ENCODE data around the gene SNAI1.

Gene SNAI1

GRCh38 chr20:50012282-50013263 lies 29.8 kb downstream of the SNAI1 start:
- Histone ChIP-seq H3K9ac (ENCODE audit: insufficient read length, low read depth) (no peak overlapping the region), H3K4me3 (ENCODE audit: insufficient read length, low read depth) (no peak overlapping the region), H3K36me3 (ENCODE audit: insufficient read depth, insufficient read length, low read length) (no peaks in the 10 kb centered on the region), H3K9me3 (ENCODE audit: insufficient read depth, low read length) (no peaks in the 10 kb centered on the region), H3K4me1 (ENCODE audit: insufficient read depth, insufficient read length) (peaks cover 31% of the 10 kb centered on the region), H3K27me3 (ENCODE audit: insufficient read depth, insufficient read length) (peaks cover 14% of the 10 kb centered on the region)
- TF ChIP-seq ZNF274 (IDR thresholded peaks at IDR 0.05; ENCODE audit: low read depth, low read length): no peak
- TF ChIP-seq SUZ12 (IDR thresholded peaks at IDR 0.05; ENCODE audit: extremely low read depth, insufficient read depth, insufficient read length): no peak
- no peak for TF ChIP-seq YY1 (IDR thresholded peaks at IDR 0.05; ENCODE audit: insufficient read depth, insufficient read length)
- DNase-seq (ENCODE audit: low read depth, low spot score): no peak

GRCh38 chr20:50013976-50014375 lies 31.2 kb downstream of the SNAI1 start:
- Histone ChIP-seq H3K36me3 (ENCODE audit: insufficient read depth, insufficient read length, low read length) (no peaks in the 10 kb centered on the region), H3K9ac (ENCODE audit: insufficient read length, low read depth) (peak overlapping the region; percentile 34), H3K4me3 (ENCODE audit: insufficient read length, low read depth) (no peak overlapping the region), H3K27me3 (ENCODE audit: insufficient read depth, insufficient read length) (peaks cover 14% of the 10 kb centered on the region), H3K4me1 (ENCODE audit: insufficient read depth, insufficient read length) (peaks cover 28% of the 10 kb centered on the region), H3K9me3 (ENCODE audit: insufficient read depth, low read length) (no peaks in the 10 kb centered on the region)
- TF ChIP-seq ZNF274 (IDR thresholded peaks at IDR 0.05; ENCODE audit: low read depth, low read length) (no peak), YY1 (IDR thresholded peaks at IDR 0.05; ENCODE audit: insufficient read depth, insufficient read length) (no peak), SUZ12 (IDR thresholded peaks at IDR 0.05; ENCODE audit: extremely low read depth, insufficient read depth, insufficient read length) (no peak)
- DNase-seq (ENCODE audit: low read depth, low spot score): no peak

- TF ChIP-seq YY1 (IDR thresholded peaks at IDR 0.05; ENCODE audit: insufficient read depth, insufficient read length) (no peak), SUZ12 (IDR thresholded peaks at IDR 0.05; ENCODE audit: extremely low read depth, insufficient read depth, insufficient read length) (no peak), ZNF274 (IDR thresholded peaks at IDR 0.05; ENCODE audit: low read depth, low read length) (no peak)
- Histone ChIP-seq H3K9ac (ENCODE audit: insufficient read length, low read depth) (peak overlapping the region; percentile 34), H3K36me3 (ENCODE audit: insufficient read depth, insufficient read length, low read length) (no peaks in the 10 kb centered on the region), H3K9me3 (ENCODE audit: insufficient read depth, low read length) (no peaks in the 10 kb centered on the region), H3K27me3 (ENCODE audit: insufficient read depth, insufficient read length) (peaks cover 9% of the 10 kb centered on the region), H3K4me1 (ENCODE audit: insufficient read depth, insufficient read length) (peaks cover 28% of the 10 kb centered on the region), H3K4me3 (ENCODE audit: insufficient read length, low read depth) (no peak overlapping the region)
- no peak for DNase-seq (ENCODE audit: low read depth, low spot score)
These were observed 32.1 kb downstream of the SNAI1 start for GRCh38 chr20:50014570-50015562.

- DNase-seq (ENCODE audit: low read depth, low spot score): no peak
- no peak overlapping the region for H3K4me3 ChIP-seq (ENCODE audit: insufficient read length, low read depth)
- H3K9me3 ChIP-seq (ENCODE audit: insufficient read depth, low read length): no peaks in the 10 kb centered on the region
- H3K27me3 ChIP-seq (ENCODE audit: insufficient read depth, insufficient read length): peaks cover 3% of the 10 kb centered on the region
- no peak overlapping the region for H3K9ac ChIP-seq (ENCODE audit: insufficient read length, low read depth)
- H3K36me3 ChIP-seq (ENCODE audit: insufficient read depth, insufficient read length, low read length): no peaks in the 10 kb centered on the region
- TF ChIP-seq SUZ12 (IDR thresholded peaks at IDR 0.05; ENCODE audit: extremely low read depth, insufficient read depth, insufficient read length): no peak
- TF ChIP-seq ZNF274 (IDR thresholded peaks at IDR 0.05; ENCODE audit: low read depth, low read length): no peak
- no peak for TF ChIP-seq YY1 (IDR thresholded peaks at IDR 0.05; ENCODE audit: insufficient read depth, insufficient read length)
- peaks cover 25% of the 10 kb centered on the region for H3K4me1 ChIP-seq (ENCODE audit: insufficient read depth, insufficient read length)
These were observed 32.8 kb downstream of the SNAI1 start for GRCh38 chr20:50015636-50015992.

GRCh38 chr20:50015993-50016770 lies 33.4 kb downstream of the SNAI1 start:
- Histone ChIP-seq H3K36me3 (ENCODE audit: insufficient read depth, insufficient read length, low read length) (no peaks in the 10 kb centered on the region), H3K27me3 (ENCODE audit: insufficient read depth, insufficient read length) (no peaks in the 10 kb centered on the region), H3K9me3 (ENCODE audit: insufficient read depth, low read length) (no peaks in the 10 kb centered on the region), H3K9ac (ENCODE audit: insufficient read length, low read depth) (peak overlapping the region; percentile 66), H3K4me3 (ENCODE audit: insufficient read length, low read depth) (no peak overlapping the region), H3K4me1 (ENCODE audit: insufficient read depth, insufficient read length) (peaks cover 25% of the 10 kb centered on the region)
- TF ChIP-seq ZNF274 (IDR thresholded peaks at IDR 0.05; ENCODE audit: low read depth, low read length): no peak
- no peak for TF ChIP-seq SUZ12 (IDR thresholded peaks at IDR 0.05; ENCODE audit: extremely low read depth, insufficient read depth, insufficient read length)
- no peak for DNase-seq (ENCODE audit: low read depth, low spot score)

- TF ChIP-seq YY1 (IDR thresholded peaks at IDR 0.05; ENCODE audit: insufficient read depth, insufficient read length) (no peak), SUZ12 (IDR thresholded peaks at IDR 0.05; ENCODE audit: extremely low read depth, insufficient read depth, insufficient read length) (no peak), ZNF274 (IDR thresholded peaks at IDR 0.05; ENCODE audit: low read depth, low read length) (no peak)
- Histone ChIP-seq H3K36me3 (ENCODE audit: insufficient read depth, insufficient read length, low read length) (no peaks in the 10 kb centered on the region), H3K4me3 (ENCODE audit: insufficient read length, low read depth) (no peak overlapping the region), H3K9ac (ENCODE audit: insufficient read length, low read depth) (no peak overlapping the region), H3K9me3 (ENCODE audit: insufficient read depth, low read length) (no peaks in the 10 kb centered on the region), H3K4me1 (ENCODE audit: insufficient read depth, insufficient read length) (peaks cover 23% of the 10 kb centered on the region), H3K27me3 (ENCODE audit: insufficient read depth, insufficient read length) (no peaks in the 10 kb centered on the region)
- DNase-seq (ENCODE audit: low read depth, low spot score): no peak
These were observed 34.4 kb downstream of the SNAI1 start for GRCh38 chr20:50017160-50017559.
